ENCODE results near the gene MAPRE2. TPM values are rescaled to one million over a fixed set of nuclear protein-coding genes. Genes with fewer than 3 reads are reported as not detected.

Gene MAPRE2
- polyA plus RNA-seq, 1 donor from 2014 or later, result 58.9 TPM

DNA sequence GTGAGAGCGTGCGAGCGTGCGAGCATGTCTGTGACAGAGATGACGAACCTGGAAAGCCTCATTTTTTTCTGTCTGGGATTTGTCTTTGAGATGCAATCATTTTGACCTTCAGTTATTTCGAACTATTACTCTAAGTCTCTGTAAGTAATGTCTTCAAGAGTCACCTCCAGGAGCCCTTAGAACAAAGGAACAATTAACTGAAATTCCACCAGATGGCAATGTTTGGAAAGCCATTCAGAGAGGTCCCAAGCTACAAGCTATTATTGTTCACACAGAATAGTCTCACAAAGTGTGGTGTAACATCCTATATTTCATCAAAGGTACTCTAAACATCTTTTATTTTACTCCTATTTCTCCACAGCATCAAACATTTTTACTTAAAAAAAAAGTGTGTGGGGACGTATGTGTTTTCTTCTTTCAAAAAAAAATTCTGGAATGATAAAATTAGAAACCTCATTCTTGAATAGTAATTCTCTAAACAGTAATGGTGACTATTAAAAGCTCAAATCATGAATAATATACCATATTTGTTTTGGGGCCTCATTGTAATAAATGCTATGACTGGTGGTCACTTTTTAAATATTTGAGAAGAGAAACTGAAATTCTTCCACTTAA lies 35.1 kb upstream of the MAPRE2 start:
- no peak overlapping the region for H3K27ac ChIP-seq (ENCODE audit: low read length)
- no peaks in the 10 kb centered on the region for H3K27me3 ChIP-seq (ENCODE audit: insufficient read depth, low read depth, low read length)
- no peaks in the 10 kb centered on the region for H3K9me2 ChIP-seq (ENCODE audit: insufficient read depth, low read length)

DNA sequence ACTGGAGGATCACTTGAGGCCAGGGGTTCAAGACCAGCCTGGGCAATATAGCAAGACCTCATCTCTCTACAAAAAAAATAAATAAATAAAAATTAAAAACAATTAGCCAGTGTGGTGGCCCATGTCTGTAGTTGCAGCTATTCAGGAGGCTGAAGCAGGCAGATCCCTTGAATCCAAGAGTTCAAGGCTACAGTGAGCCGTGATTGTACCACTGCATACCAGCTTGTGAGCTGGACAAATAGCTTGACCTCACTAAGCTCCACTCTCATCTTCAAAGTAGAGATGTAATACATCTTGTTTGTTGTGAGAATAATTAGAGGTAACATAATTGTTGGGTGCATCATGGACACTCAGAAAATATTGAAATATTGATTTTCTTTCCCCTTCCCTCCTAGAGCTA lies 31.1 kb upstream of the MAPRE2 start:
- Histone ChIP-seq H4K20me1 (ENCODE audit: insufficient read depth) (no peaks in the 10 kb centered on the region), H3K4me2 (ENCODE audit: low read length) (no peak overlapping the region), H3F3A (ENCODE audit: insufficient read depth, low read length, poor library complexity, severe bottlenecking) (no peaks in the 10 kb centered on the region), H2AFZ (ENCODE audit: low read depth, low read length) (no peak overlapping the region), H3K36me3 (ENCODE audit: insufficient read depth, low read length) (no peaks in the 10 kb centered on the region), H3K4me3 (ENCODE audit: low read length) (no peak overlapping the region), H3K27ac (ENCODE audit: low read length) (no peak overlapping the region), H3K9me2 (ENCODE audit: insufficient read depth, low read length) (no peaks in the 10 kb centered on the region), H3K9me3 (ENCODE audit: low read length) (no peaks in the 10 kb centered on the region), H3K79me2 (replicated peaks; ENCODE audit: insufficient read depth, low read length) (no peaks in the 10 kb centered on the region), H3K9ac (ENCODE audit: low read length) (no peak overlapping the region), H3K27me3 (ENCODE audit: insufficient read depth, low read depth, low read length) (no peaks in the 10 kb centered on the region)
- TF ChIP-seq RAD21 (conservative IDR thresholded peaks at IDR 0.05) (no peak), MXI1 (conservative IDR thresholded peaks at IDR 0.05; ENCODE audit: poor library complexity, severe bottlenecking) (no peak), SMC3 (conservative IDR thresholded peaks at IDR 0.05; ENCODE audit: poor library complexity) (no peak), POLR2AphosphoS5 (IDR thresholded peaks at IDR 0.05) (no peak), TAF1 (IDR thresholded peaks at IDR 0.05; ENCODE audit: low read depth) (no peak), EP300 (conservative IDR thresholded peaks at IDR 0.05; ENCODE audit: poor library complexity, severe bottlenecking) (no peak), CTCF (IDR thresholded peaks at IDR 0.05; ENCODE audit: poor library complexity, severe bottlenecking) (no peak)
- TF ChIP-seq, protein P1, sequence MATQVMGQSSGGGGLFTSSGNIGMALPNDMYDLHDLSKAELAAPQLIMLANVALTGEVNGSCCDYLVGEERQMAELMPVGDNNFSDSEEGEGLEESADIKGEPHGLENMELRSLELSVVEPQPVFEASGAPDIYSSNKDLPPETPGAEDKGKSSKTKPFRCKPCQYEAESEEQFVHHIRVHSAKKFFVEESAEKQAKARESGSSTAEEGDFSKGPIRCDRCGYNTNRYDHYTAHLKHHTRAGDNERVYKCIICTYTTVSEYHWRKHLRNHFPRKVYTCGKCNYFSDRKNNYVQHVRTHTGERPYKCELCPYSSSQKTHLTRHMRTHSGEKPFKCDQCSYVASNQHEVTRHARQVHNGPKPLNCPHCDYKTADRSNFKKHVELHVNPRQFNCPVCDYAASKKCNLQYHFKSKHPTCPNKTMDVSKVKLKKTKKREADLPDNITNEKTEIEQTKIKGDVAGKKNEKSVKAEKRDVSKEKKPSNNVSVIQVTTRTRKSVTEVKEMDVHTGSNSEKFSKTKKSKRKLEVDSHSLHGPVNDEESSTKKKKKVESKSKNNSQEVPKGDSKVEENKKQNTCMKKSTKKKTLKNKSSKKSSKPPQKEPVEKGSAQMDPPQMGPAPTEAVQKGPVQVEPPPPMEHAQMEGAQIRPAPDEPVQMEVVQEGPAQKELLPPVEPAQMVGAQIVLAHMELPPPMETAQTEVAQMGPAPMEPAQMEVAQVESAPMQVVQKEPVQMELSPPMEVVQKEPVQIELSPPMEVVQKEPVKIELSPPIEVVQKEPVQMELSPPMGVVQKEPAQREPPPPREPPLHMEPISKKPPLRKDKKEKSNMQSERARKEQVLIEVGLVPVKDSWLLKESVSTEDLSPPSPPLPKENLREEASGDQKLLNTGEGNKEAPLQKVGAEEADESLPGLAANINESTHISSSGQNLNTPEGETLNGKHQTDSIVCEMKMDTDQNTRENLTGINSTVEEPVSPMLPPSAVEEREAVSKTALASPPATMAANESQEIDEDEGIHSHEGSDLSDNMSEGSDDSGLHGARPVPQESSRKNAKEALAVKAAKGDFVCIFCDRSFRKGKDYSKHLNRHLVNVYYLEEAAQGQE (IDR thresholded peaks at IDR 0.05; ENCODE audit: borderline replicate concordance), result no peak

More for the DNA sequence above, 35.1 kb upstream of the MAPRE2 start:
- Histone ChIP-seq H3K4me3 (ENCODE audit: low read length) (no peak overlapping the region), H4K20me1 (ENCODE audit: insufficient read depth) (no peaks in the 10 kb centered on the region), H3K4me2 (ENCODE audit: low read length) (no peak overlapping the region), H3K9ac (ENCODE audit: low read length) (no peak overlapping the region), H3K79me2 (replicated peaks; ENCODE audit: insufficient read depth, low read length) (no peaks in the 10 kb centered on the region), H3K9me3 (ENCODE audit: low read length) (no peaks in the 10 kb centered on the region), H2AFZ (ENCODE audit: low read depth, low read length) (peak overlapping the region; percentile 11), H3K36me3 (ENCODE audit: insufficient read depth, low read length) (no peaks in the 10 kb centered on the region), H3F3A (ENCODE audit: insufficient read depth, low read length, poor library complexity, severe bottlenecking) (no peaks in the 10 kb centered on the region)
- TF ChIP-seq EP300 (conservative IDR thresholded peaks at IDR 0.05; ENCODE audit: poor library complexity, severe bottlenecking), result no peak
- TF ChIP-seq POLR2AphosphoS5 (IDR thresholded peaks at IDR 0.05), result no peak
- peak; percentile 86 for TF ChIP-seq CTCF (IDR thresholded peaks at IDR 0.05; ENCODE audit: poor library complexity, severe bottlenecking)
- TF ChIP-seq MXI1 (conservative IDR thresholded peaks at IDR 0.05; ENCODE audit: poor library complexity, severe bottlenecking), result no peak
- no peak for TF ChIP-seq TAF1 (IDR thresholded peaks at IDR 0.05; ENCODE audit: low read depth)
- TF ChIP-seq RAD21 (conservative IDR thresholded peaks at IDR 0.05), result peak; percentile 93
- TF ChIP-seq, protein P1 (IDR thresholded peaks at IDR 0.05; ENCODE audit: borderline replicate concordance), result no peak
- peak; percentile 93 for TF ChIP-seq SMC3 (conservative IDR thresholded peaks at IDR 0.05; ENCODE audit: poor library complexity)
- TF ChIP-seq EZH2 (IDR thresholded peaks at IDR 0.05; ENCODE audit: borderline replicate concordance, insufficient read depth, low read length, poor library complexity, severe bottlenecking), result no peak
